Left colon (tissue), 2 donors: Measurements from ENCODE around the gene CALY. TPM values are rescaled to one million over a fixed set of nuclear protein-coding genes. Genes with fewer than 3 reads are reported as not detected.
A peak's percentile ranks its signal among the peaks of the same experiment; 100 is the strongest.
"Not testable (repeated sequence)": the region's sequence is repeated elsewhere in the genome, so short reads cannot be mapped to it uniquely, and the experiment has no call there.

ENCODE experiments used
- ATAC-seq: fragments of 200-7000 bp; cut with Tn5 transposase; one replicate; pipeline ENCODE4 v1.9.1; 2020; ENCODE audit warnings: mild to moderate bottlenecking, moderate library complexity
- DNase-seq, 2 donors: peaks; one replicate each; pipeline ENCODE4 v3.0.0-alpha.2; 2020
- intact Hi-C, 2 donors: fragments of 100-400 bp; cut with DNase I in 1 of 2; cut with micrococcal nuclease in 1 of 2; formaldehyde crosslinking; loops; one replicate each; pipeline versions ENCODE4 v1.11.2 to v1.14.0; 2022; cut with DNase I, micrococcal nuclease
- long read RNA-seq: library from polyadenylated mRNA; unstranded; transcript quantifications from one replicate; pipeline ENCODE4 v2.0.0, GENCODE V29; 2021
- total RNA-seq, 2 donors: library from RNA; stranded (reverse); fragmentation: NEBNext Ultra II Directional; extraction: Animal tissue kit (Norgen Biotek cat#: 25700); gene quantifications; one replicate each; pipeline ENCODE4 v1.2.1, GENCODE V29; 2021
- donor health status: DM: no; HTN: no; CAD: no.
- donor health status: DM: yes; HTN: yes; CAD: no.

CALY gene, protein sequence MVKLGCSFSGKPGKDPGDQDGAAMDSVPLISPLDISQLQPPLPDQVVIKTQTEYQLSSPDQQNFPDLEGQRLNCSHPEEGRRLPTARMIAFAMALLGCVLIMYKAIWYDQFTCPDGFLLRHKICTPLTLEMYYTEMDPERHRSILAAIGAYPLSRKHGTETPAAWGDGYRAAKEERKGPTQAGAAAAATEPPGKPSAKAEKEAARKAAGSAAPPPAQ
- 1 to 10 TPM in 1 of 2 donors, under 1 TPM in 1; 0.43 to 1.6 TPM for total RNA-seq
- long read RNA-seq: 0 reads

DNA sequence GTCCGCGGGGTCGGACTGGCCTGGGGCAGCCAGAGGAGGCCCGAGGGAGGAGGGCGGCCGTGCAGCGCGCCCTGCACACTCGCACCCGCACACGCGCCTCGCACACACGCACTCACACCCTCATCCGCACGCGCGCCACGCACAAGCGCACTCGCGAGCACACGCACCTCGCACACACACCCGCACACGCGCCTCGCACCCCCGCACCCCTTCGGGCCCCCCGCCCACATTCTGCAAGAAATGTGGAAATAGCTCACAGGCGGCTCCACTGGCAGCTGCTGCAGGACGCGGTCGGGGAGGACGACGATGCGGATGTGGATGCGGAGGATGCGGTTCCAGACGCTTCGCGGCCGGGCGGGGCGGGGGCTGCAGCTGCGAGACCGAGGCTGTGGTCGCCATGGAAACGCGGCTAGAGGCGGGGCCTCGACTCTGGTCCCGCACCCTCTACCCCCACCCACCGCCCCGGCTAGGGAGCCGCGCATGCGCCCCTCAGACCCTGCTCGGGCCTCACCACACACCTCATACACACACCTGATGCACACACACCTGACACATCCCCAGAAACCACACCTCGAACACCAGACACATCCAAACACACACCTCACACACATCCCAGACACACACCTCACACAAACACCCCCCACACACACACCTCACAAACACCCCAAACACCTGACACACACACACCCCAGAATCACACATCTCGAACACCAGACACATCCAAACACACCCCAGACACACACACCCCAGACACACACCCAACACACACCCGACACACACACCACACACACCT is at the start of gene CALY:
CALY (minus strand) TSS at position 320 of the 793 bp plus-strand sequence. CDS start 7,907 bp downstream, outside the sequence.
- ATAC-seq (peak; percentile 31), DNase-seq (peak in 1 of 2 donors; percentile 73)
- intact Hi-C loops: no loop called here

DNA sequence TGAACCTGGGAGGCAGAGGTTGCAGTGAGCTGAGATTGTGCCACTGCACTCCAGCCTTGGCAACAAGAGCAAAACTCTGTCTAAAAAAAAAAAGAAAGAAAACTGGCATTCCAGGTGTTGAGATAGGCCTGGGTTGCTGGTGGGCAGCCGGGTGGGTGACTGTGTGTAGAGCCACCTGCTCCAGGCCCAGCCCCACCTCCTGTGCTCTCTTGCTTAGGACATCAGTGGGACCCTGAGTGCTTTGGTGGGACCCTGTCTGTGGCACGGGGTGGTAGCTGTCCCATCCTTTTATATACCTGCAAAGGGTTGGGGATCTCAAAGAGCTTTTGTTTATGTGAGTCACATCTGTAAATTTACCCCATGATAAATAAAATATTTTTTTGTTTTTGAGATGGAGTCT is 48.5 kb upstream of the CALY start:
- intact Hi-C loops: no loop called here
- ATAC-seq: no peak
- no peak for DNase-seq

DNA sequence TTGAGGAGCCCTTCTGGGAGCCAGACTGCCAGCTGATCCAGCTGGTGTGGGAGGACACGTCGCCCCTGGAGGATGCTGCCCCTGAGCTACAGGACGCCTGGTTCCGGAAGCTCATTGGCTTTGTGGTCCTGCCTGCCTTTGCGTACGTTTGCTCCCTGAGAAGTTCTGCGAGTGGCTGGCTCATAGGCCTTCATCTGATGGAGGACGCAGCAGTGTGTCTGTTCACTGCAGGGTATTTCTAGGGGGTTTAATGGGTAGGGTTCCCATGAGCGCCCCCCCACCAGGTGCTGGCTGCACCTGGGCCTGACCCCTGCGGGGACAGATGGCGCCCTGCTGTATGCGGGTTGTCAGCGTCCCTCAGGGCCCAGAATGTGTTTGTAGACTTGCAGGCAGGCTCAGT is 47.4 kb upstream of the CALY start:
- no peak for ATAC-seq
- intact Hi-C loops: no loop called here
- no peak for DNase-seq

DNA sequence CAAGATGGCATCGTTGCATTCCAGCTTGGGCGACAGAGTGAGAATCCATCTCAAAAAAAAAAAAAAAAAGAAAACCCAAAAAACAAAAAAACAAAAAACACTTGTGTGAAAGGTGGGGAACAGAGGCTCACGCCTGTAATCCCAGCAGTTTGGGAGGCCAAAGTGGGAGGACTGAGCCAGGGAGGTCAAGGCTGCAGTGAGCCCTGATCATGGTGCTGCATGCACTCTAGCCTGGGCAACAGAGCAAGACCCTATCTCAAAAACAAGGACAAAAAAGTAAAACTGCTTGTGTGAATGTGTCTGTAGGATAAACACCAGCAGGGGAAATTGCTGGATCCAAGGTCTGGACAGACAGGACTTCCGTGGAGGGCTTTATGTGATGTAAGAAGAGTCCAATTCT is 46.9 kb upstream of the CALY start:
- intact Hi-C loops: no loop called here
- DNase-seq (no peak), ATAC-seq (no peak)

DNA sequence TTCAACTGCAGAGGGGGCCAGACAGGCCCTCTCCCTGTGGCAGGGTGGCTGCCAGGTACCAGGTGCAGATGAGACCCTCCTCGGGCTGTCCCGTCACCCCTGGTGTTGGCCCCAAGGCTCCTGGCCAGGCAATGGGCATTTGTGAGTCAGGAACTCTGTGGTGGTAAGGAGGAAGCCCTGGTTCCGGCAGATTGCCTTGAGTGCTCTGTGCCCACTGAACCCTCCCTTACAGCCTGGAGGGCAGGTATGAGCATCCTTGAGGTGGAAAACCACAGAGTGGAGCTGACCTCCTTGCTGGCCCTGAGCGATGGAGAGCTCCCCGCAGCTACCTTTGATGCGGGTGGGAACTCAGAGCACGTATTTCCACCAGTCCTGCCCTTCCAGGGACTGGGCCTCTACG is 44.3 kb upstream of the CALY start:
- intact Hi-C loops: no loop called here
- DNase-seq: no peak
- ATAC-seq: no peak

DNA sequence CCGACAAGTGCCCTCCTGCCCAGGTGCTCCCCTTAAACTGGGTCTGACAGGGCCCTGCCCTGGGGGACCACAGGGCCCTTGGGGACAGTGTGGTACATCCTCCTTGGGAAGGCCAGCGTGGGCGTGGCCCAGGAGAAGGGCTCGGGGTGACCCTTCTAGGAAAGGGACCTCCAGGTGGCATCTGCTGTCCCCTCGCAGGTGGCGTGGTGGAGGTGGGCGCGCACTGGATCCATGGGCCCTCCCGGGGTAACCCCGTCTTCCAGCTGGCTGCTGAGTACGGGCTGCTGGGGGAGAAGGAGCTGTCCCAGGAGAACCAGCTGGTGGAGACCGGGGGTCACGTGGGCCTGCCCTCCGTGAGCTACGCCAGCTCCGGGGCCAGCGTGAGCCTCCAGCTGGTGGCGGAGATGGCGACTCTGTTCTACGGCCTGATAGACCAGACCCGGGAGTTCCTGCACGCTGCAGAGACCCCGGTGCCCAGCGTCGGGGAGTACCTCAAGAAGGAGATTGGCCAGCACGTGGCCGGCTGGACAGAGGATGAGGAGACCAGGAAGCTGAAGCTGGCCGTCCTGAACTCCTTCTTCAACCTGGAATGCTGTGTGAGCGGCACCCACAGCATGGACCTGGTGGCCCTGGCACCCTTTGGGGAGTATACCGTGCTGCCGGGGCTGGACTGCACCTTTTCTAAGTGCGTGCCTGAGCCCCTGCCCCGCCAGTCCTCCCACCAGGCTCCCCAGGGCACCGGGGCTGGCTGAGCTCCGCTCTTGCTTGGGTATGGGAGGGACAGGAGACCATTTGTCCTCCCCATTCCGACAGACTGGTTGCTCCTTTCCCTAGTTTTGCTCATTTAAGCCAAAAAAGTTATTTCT is 43.3 kb upstream of the CALY start:
- ATAC-seq (no peak), DNase-seq (peak in 1 of 2 donors; percentile 52)
- intact Hi-C loops: no loop called here

DNA sequence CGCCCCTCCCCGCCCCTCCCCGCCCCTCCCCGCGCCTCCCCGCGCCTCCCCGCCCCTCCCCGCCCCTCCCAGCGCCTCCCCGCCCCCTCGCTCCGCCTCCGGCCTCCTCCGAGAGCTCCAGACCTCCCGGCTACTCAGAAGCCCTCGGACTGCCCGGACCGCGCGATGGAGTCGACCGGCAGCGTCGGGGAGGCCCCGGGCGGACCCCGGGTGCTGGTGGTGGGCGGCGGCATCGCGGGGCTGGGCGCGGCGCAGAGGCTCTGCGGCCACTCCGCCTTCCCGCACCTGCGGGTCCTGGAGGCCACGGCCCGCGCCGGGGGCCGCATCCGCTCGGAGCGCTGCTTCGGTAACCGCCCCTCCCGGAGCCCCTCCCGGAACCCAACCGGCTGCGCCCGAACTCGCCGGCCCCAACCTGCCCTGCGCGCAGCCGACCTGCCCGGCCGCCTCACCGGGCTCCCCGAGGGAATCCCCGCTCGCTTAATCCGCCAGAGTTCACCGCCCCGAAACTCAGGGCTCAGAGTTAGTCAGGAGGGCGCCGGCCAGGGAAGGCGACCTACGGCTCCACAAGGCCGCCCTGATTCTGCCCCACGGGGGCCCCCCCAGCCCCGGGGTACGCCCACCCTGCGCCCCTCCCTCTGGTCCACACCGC is 42.6 kb upstream of the CALY start, which contains the start of gene PAOX:
PAOX (plus strand) TSS at position 111 of the 649 bp plus-strand sequence; CDS start at position 166, 55 bp downstream.
- intact Hi-C loops: no loop called here
- peak; percentile 52 for ATAC-seq

DNA sequence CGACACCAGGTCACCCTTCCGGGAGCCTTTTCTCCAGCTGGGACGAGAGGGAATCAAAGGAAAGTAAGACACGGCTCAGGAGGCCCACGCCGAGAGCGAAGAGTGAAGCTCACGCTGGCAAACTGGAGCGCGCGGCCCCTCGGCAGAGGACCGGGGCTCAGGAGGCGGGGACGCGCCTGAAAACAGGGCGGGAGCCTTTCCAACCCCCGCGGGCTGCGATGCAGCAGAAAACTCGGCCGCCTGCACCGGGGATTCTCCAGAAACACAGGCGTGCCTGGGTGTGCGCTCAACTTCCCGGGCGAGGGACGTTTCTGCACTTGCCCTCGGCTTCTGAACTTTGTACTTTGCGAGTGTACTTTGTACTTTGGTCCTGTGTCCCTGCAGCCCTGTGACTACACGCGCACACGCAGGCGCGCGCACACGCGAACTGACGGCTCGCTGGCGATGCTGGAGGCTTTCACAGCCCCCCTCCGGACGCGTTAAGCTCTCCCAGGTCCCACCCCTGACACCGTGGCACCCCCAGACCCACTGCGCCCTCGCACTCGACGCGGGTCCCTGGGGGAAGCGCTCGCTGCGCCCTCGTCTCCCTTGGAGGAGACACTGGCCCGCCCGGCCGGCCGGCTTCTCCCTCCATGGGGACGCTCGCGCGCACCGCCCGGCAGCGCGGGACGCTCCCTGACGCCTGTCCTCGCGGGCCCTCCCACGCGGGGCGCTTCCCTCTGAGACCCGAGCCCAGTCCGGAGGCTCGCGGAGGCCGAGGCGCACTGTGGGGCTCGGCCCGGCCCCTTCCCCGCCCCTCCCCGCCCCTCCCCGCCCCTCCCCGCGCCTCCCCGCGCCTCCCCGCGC is 41.8 kb upstream of the CALY start:
- ATAC-seq: peak; percentile 82
- peak; percentile 75 to 82 for DNase-seq
- intact Hi-C loops: no loop called here

More for the DNA sequence above, 42.6 kb upstream of the CALY start, which contains the start of gene PAOX:
- peak; percentile 72 to 81 for DNase-seq

DNA sequence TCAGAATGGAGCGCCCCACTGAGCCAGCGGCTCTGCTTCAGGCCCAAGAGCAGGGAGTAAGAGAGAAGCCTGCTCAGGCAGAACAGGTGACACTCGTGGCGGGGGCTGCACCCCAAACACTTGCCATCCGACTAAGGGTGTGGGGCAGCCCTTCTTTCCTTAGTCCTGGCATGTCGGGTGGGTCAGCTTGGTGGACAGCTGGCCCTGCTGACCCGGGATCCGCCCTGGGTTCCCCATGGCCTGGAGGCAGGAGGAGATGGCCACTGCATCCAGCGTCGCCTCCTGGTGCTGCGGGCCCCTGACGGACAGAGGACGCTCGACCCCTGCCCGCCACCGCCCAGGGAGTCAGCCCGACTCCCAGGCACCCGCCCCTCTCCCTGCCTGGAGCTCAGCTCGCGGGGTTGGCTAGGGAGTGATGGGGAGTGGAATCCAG is 41.1 kb upstream of the CALY start:
- ATAC-seq: peak; percentile 8
- intact Hi-C loops: no loop called here
- DNase-seq: no peak

DNA sequence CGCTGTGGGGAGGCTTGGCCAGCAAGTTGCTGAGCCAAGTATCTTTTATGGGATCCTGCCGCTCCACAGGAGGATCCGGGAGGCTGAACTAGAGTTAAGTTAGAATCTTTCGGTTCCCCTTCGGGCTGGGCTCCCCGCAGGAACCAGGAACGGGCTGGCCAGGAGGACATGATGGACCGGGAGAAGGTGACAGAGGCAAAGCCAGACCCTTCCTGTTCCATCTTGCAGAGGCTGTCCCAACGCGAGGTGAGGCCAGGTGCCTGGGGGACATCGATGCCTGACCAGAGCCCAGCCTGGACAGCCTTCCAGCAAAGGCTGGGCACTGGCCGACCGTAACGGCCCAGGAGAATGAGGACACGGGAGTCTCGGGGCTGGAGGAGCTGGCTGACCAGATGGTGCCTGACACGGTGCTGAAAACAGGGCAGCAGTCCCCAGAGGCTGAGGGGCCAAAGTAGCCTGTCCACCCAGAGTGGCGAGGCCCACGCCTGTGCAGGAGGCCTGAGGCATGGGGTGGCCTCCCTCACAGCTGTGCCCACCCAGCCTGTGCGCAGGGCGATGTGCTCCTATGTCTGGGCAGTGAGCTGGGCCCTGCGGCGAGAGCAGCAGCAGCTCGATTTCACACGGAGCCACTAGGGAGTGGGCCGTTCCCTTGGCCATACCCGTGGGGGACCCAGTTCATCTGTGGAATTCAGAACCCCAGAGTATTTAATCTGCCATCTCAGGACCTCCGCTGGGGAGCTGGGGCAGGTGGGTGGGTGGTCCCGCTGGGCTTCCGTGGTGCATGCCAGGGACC is 40.5 kb upstream of the CALY start:
- ATAC-seq (no peak), DNase-seq (no peak)
- intact Hi-C loops: no loop called here

DNA sequence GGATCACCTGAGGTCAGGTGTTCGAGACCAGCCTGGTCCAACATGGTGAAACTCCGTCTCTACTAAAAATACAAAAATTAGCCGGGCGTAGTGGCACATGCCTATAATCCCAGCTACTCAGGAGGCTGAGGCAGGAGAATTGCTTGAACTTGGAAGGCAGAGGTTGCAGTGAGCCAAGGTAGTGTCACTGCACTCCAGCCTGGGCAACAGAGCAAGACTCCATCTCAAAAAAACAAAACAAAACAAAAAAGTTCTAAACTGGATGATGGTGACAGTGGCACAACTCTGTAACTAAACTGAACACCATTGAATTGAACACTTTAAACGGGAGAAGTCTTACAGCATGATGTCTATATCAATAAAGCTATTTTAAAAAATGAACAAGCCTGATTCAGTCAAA is 39.5 kb upstream of the CALY start:
- intact Hi-C loops, DNase-seq, ATAC-seq: not testable (repeated sequence)

DNA sequence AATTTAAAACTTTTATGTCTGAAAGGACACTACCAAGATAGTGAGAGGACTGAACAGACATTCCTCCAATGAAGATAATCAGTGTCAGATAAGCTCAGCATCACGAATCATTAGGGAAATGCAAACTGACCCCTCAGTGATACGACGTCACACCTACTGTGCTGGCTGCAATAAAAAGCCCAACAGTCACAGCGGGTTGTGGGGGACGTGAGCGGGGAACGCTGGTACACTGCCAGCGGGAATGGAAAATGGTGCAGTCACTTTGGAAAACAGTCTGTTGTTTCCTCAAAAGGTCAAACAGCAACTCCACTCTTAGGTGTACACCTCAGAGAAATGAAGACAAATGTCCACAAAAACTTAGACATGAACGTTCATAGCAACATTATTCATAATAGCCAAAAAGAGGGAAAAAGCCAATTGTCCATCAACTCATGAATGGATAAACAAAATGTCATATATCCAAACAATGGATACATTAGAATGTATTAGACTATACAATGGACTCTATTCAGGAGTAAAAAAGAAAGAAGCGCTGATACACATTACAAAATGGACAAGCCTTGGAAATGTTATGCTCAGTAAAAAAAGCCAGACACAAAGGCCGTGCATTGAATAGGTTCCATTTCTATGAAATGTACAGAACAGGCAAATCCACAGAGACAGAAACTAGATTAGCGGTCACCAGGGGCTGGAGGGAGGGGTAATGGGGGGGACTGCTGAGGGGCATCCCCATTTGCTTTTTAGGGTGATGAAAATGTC is 38.8 kb upstream of the CALY start:
- ATAC-seq (no peak), DNase-seq (no peak)
- intact Hi-C loops: no loop called here

DNA sequence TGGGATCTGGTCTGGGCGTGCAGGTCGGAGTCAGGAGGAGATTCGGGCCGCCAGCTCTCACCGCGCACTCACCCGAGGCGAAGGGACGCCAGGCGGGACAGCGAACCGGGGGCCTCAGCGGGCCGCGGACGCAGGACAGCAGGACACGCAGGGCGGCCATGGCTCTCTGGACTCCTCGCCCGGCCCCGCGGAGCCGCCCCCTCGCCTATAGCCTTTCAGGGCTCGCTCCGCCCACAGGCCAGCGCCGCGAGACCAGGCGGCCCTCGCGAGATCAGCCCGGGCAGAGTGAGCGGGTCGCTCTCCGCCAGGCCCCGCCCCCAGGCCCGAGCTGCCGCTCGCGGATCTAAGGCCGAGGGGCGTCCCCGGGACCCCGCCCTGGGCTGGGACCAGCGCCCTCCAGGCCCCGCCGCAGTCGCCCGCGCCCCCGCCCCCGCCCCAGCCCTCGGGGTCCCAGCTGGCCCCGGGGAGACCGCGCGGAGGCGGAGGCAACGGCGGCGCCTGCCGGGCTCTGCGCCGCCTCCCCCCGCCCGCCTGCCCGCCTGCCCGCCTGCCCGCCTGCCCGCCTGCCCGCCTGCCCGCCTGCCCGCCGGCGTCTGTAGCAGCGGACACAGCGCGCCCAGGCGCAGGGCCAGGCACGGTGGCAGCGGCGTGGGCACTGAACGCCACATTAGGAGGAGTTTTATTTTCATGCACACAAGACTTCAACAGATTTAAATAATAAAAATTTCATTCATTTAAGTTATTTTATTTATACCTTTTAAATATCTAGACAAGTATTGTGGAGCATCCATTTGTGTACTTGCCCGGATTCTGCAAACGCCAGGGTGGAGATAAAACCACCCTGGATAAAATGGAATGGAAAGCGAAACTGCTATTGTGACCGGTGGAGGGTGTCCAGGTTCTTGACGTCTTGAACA is 36.7 kb upstream of the CALY start, which contains the start of gene ECHS1:
ECHS1 (minus strand) TSS at position 181 of the 917 bp plus-strand sequence; CDS start at position 160, 21 bp downstream.
- ATAC-seq (peak; percentile 96), DNase-seq (peak; percentile 94 to 97)
- intact Hi-C loops: no loop called here

DNA sequence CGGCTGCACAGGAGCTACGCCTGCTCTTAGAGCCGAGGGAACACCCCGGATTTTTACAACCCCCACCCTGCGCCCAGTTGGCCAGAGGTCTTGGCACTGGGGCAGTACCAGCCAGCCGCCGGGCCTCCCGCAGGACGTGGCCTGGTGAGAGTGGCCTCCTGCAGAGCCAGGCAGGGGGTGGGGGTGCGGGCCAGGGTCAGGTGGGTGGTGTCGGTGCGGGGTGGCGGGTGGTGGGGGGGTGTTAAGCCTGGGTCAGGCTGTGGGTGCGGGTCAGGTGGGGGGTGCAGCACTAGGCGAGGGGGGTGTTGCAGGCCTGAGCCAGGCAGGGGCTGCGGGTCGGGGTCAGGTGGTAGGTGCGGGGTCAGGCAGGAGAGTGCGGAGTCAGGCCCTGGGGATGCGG is 35.8 kb upstream of the CALY start:
- DNase-seq (peak; percentile 55 to 66), ATAC-seq (peak; percentile 59)
- intact Hi-C loops: no loop called here
